ENCODE results near the gene TMEM88. TPM values are rescaled to one million over a fixed set of nuclear protein-coding genes. Genes with fewer than 3 reads are reported as not detected.
A peak's percentile ranks its signal among the peaks of the same experiment; 100 is the strongest.

Gene TMEM88
- total RNA-seq, 1 donor from 2014 or later = 8.4 TPM

GRCh38 chr17:7836596-7837407 lies 18.1 kb upstream of the TMEM88 start:
- H3K4me1 Mint-ChIP-seq = peaks cover 69% of the 10 kb centered on the region
- peak; percentile 92 for DNase-seq (ENCODE audit: low read depth, low spot score)
- peak overlapping the region; percentile 97 for H3K27ac Mint-ChIP-seq (ENCODE audit: unreplicated experiment)
- H3K36me3 Mint-ChIP-seq (ENCODE audit: low read depth) = peaks cover 3% of the 10 kb centered on the region
- H3K9me3 Mint-ChIP-seq = no peaks in the 10 kb centered on the region
- peak overlapping the region; percentile 96 for H3K4me3 Mint-ChIP-seq
- TF ChIP-seq CTCF (conservative IDR thresholded peaks at IDR 0.05) = no peak
- peaks cover 22% of the 10 kb centered on the region for H3K27me3 Mint-ChIP-seq (ENCODE audit: low read depth)

GRCh38 chr17:7837408-7838088 lies 17.3 kb upstream of the TMEM88 start:
- peak overlapping the region; percentile 83 for H3K27ac Mint-ChIP-seq (ENCODE audit: unreplicated experiment)
- no peaks in the 10 kb centered on the region for H3K9me3 Mint-ChIP-seq
- no peak for TF ChIP-seq CTCF (conservative IDR thresholded peaks at IDR 0.05)
- H3K27me3 Mint-ChIP-seq (ENCODE audit: low read depth) = peaks cover 18% of the 10 kb centered on the region
- H3K4me1 Mint-ChIP-seq = peaks cover 75% of the 10 kb centered on the region
- H3K4me3 Mint-ChIP-seq = peak overlapping the region; percentile 96
- peaks cover 3% of the 10 kb centered on the region for H3K36me3 Mint-ChIP-seq (ENCODE audit: low read depth)
- no peak for DNase-seq (ENCODE audit: low read depth, low spot score)

- H3K27ac Mint-ChIP-seq (ENCODE audit: unreplicated experiment) = peak overlapping the region; percentile 93
- peaks cover 18% of the 10 kb centered on the region for H3K27me3 Mint-ChIP-seq (ENCODE audit: low read depth)
- peaks cover 3% of the 10 kb centered on the region for H3K36me3 Mint-ChIP-seq (ENCODE audit: low read depth)
- H3K9me3 Mint-ChIP-seq = no peaks in the 10 kb centered on the region
- DNase-seq (ENCODE audit: low read depth, low spot score) = peak; percentile 58
- H3K4me1 Mint-ChIP-seq = peaks cover 80% of the 10 kb centered on the region
- peak overlapping the region; percentile 96 for H3K4me3 Mint-ChIP-seq
- TF ChIP-seq CTCF (conservative IDR thresholded peaks at IDR 0.05) = no peak
These were observed 16.5 kb upstream of the TMEM88 start for GRCh38 chr17:7838090-7839075.

GRCh38 chr17:7839190-7839875 lies 15.5 kb upstream of the TMEM88 start:
- peak overlapping the region; percentile 93 for H3K4me3 Mint-ChIP-seq
- H3K4me1 Mint-ChIP-seq = peaks cover 82% of the 10 kb centered on the region
- peaks cover 3% of the 10 kb centered on the region for H3K36me3 Mint-ChIP-seq (ENCODE audit: low read depth)
- no peaks in the 10 kb centered on the region for H3K9me3 Mint-ChIP-seq
- no peak for TF ChIP-seq CTCF (conservative IDR thresholded peaks at IDR 0.05)
- DNase-seq (ENCODE audit: low read depth, low spot score) = no peak
- peak overlapping the region; percentile 89 for H3K27ac Mint-ChIP-seq (ENCODE audit: unreplicated experiment)
- H3K27me3 Mint-ChIP-seq (ENCODE audit: low read depth) = peaks cover 17% of the 10 kb centered on the region

Measured in neural crest cell (in vitro differentiated cells).